GM10847 (cell line): ENCODE data around the gene PLXNA2.

Source experiments
- POLR2A ChIP-seq: IDR thresholded peaks from 2 replicates; pipeline ENCODE4 v1.6.1; 2011; ENCODE audit not compliant: insufficient read length; ENCODE audit errors: extremely low read depth

Gene PLXNA2

DNA sequence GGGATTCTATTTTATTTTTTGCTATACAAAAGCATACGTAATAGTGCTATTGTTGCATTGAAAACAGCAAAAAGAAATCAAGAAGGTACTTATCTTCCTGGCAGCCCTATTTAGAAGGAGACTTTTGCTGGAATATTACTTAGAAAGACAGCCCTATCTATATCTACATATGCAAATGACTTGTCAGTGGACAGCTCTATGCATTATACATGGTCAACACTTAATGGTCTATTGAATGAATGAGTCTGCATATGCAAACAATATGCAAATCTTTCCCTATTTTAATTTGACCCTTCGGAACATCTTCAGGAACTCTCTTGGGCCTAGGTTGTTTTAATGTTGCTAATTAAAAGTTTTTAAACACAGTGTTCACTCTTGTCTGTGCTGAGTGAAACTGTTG, 110.8 kb downstream of the PLXNA2 start:
- TF ChIP-seq POLR2A, result no peak

DNA sequence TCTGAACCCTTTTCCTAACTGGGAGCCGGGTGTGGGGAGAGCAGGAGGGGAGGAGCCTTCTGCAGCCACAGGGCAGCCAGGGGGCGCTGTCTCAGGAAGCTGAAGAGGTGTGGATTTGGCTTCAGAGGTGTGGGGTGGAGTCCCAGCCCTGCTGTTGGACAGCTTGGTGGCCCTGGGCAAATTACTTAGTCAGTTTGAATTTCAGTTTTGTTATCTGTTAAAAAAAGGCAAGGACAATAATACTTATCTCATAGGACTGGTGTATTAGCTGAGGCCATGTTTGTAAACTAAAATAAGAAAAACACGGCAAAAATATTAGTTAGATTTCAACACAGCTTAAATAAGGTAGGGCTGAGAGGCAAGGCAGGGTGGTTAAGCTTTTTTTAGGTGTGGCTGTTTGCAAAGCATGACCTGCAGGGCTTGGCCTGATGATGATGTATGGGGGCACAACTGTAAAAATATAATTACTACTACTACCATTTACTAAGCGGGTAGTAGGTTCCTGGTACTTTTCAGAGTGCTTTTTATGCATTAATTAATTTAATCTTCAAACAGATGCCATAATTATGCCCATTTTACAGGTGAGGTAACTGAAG, 111.8 kb downstream of the PLXNA2 start:
- TF ChIP-seq POLR2A, result no peak

DNA sequence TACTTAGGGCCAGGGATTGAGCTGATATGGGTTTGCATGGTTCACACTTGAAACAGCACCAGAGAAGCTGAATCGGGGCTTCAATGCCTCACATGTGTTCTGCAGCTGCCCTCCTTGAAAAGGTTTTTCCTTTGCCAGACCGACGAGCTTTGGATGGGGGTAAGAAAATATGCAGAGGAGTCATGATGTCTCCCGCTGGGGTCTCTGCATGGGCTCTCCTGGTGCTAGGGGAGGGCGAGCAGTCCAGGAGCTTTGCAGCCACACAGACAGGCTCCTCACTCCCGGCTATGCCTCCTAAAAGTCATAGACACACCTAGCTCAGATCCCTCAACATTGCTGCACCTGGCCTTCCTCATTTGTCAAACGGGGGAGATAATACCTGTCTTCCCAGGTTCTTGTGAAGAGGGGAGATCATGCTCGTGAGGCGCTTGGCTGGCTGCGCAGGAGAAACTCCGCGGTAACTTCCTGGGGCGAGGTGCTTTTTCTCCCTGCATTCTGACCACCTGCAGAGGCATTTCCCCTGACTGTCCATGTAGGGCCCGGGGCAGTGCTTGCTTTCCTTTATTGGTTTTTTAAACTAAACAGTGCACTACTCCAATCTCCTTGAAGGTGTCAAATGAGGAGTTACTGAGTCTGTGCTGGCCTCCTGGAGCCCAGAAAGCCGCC, 112.4 kb downstream of the PLXNA2 start:
- TF ChIP-seq POLR2A, result no peak

DNA sequence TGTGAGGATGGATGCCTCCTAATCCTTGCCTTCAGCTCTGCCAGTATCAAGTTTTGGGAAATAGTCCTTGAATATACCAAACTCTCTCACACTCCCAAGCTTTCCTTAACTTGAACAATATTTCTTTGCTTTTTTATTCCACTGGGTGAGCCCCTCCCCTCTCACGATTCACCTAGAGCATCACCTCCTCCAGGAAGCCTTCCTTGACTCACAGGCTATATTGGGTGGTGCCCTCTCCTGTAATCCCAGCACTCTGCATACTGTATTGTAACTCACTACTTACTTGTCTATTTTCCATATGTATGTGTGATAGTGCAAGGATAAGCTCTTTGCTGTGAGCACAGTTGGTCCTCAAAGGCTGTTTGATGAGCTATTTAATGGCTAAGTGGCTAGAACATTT, 114.7 kb downstream of the PLXNA2 start:
- no peak for TF ChIP-seq POLR2A

GRCh38 chr1:208129060-208129459, 115.1 kb downstream of the PLXNA2 start:
- no peak for TF ChIP-seq POLR2A

DNA sequence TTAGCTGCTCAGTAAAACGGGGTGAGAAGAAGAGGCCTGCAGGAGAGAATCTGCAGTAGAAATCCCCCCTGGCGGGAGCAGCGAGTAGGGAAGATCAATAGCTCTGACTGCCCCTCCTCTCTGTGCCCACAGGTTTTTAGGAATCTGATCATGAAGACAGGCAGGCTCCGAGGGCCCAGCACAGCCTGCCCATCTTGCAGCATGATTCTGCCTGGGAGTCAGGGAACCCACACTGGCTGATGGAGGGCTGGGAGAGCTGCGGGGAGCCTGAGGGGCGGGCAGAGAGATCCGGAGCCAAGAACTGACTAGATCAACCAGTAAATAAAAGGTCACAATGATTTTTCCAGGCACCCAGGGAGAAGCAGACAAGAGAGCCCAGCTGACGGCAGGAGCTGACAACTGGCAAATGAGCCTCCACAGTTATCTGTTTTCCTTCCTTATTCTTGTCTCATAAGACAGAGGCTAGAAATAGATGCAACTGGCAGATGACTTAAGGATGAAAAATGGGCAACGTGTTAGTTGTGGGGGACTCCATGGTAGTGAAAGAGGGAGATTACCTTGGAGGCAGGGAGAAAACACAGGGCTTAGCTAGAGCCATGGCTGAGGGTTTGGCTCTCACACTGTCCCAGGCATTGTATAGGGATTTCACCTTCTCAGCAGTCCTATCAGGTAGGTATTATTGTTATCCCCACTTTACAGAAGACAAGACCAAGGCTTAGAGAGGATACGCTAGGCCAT, 116.2 kb downstream of the PLXNA2 start:
- TF ChIP-seq POLR2A, result no peak

DNA sequence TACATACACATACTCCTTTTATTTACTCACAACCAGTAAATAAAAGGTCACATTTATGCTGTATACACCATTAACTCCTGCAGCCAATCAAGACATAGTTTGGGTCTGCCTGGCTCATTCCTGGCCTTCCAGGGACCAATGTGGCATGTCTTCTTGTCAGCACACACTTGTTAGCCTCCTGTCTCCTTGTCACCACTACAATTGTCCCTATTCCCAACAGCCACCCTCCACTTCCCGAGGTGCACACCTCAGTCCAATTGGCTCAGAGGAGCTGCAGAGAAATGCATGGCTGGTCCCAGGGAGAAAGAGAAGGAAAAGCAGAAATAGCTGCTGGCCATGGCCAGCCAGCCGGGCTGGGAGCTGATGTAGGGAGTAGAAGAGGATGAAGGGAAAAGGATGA, 116.9 kb downstream of the PLXNA2 start:
- no peak for TF ChIP-seq POLR2A

- TF ChIP-seq POLR2A, result no peak
Measured at GRCh38 chr1:208126108-208126507, 118.1 kb downstream of the PLXNA2 start.

DNA sequence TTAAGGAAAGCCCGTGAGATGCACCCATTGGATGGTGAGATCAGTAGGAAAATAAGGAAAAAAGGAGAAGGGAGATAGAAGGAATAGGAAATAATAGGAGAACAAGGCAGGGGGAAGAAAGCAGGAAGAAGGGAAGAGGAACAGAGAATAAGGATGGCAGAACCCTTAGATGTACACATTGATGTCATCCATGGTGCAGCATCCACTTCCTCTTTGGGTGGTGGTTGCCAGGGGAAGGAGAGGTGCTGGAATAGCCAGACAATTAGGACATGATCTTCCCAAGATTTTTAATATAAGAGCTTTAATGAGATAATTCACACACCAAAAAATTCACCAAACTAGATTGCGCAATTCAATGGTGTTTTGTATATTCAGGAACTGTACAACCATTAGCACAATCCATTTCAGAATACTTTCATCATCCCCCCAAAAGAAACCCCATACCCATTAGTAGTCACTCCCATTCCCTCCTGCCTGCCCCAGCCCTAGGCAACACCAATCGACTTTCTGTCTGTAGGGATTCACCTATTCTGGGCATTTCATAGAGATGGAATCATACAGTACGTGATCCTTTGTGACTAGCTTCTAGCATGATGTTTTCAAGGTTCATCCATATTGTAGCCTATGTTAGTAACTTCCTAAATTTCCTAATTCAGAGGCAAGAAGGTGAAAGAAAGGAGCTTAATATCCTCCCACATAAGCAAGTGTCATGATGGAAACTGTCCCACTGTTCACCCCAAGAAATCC, 121.4 kb downstream of the PLXNA2 start:
- TF ChIP-seq POLR2A, result no peak

GRCh38 chr1:208121813-208122364, 122.3 kb downstream of the PLXNA2 start:
- TF ChIP-seq POLR2A, result no peak

GRCh38 chr1:208120431-208120790, 123.8 kb downstream of the PLXNA2 start:
- TF ChIP-seq POLR2A, result no peak

GRCh38 chr1:208118841-208119606, 125.2 kb downstream of the PLXNA2 start:
- TF ChIP-seq POLR2A, result no peak

GRCh38 chr1:208118306-208118705, 125.9 kb downstream of the PLXNA2 start:
- TF ChIP-seq POLR2A, result no peak

GRCh38 chr1:208117826-208118225, 126.4 kb downstream of the PLXNA2 start:
- no peak for TF ChIP-seq POLR2A

DNA sequence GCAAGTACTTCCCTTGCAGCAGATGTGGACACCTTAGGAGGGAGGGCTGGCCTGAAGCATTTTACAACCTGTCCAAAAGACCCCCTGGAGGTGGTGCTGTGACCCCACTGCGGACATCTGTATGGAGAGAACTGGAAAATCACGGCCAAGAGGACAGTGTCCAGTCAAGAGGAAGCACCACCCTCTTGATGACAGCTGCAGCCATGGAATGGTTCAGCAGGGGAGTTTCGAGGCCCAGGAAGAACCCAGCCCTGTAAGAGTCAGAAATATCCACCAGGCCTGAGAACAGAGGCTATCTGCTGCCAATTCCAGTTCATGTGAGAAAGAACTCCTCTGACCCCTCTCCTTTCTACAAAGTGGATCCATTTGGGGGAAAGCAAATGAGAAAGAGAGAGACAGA, 126.8 kb downstream of the PLXNA2 start:
- no peak for TF ChIP-seq POLR2A
